Endothelial cell of umbilical vein (primary cell): ENCODE results near the gene KCNE1. TPM values are rescaled to one million over a fixed set of nuclear protein-coding genes. Genes with fewer than 3 reads are reported as not detected.

Experiments used
- BruUV-seq: library from RNA; stranded (reverse); fragments of 400-500 nt; replicated peaks from 2 replicates; lab custom pipeline; 2021; lab: Mats Ljungman, UMichigan
- CTCF ChIA-PET: fragments of 300-600, 350-600 bp; sonication (Branson Sonifier 250); formaldehyde crosslinking; loops from one replicate; lab custom pipeline; 2021; ENCODE audit warnings: antibody characterized with exemption, inconsistent platforms; lab: Charles Lee
- POLR2A ChIA-PET: fragments of 300-600, 350-600 bp; sonication (Branson Sonifier 250); formaldehyde crosslinking; loops from one replicate; lab custom pipeline; 2021; ENCODE audit warnings: antibody characterized with exemption, inconsistent platforms; lab: Charles Lee
- DNase-seq: peaks from one replicate; pipeline ENCODE4 v3.0.0-alpha.2; 2011; ENCODE audit warnings: low read depth, low spot score
- FAIRE-seq: peaks from 2 replicates; lab custom pipeline; 2011; peaks lifted over from hg19 to GRCh38; lab: Jason Lieb, UNC
- H2AFZ ChIP-seq: 2 replicates; pipeline ENCODE4 v1.6.0; 2012; ENCODE audit warnings: low read depth, low read length, control low read depth, inconsistent platforms
- H3K27ac ChIP-seq: 2 replicates; pipeline ENCODE4 v1.5.1; 2011; ENCODE audit warnings: low read depth, mild to moderate bottlenecking, control low read depth, low read length, moderate library complexity; ENCODE audit not compliant: insufficient read depth
- H3K27me3 ChIP-seq, 2 experiments: 2 replicates each; pipeline versions ENCODE4 v1.6.0 to v1.6.1; 2011; ENCODE audit warnings: low read length in 2 of 2, mixed read lengths in 1 of 2; ENCODE audit not compliant: control insufficient read depth in 2 of 2, insufficient read depth in 2 of 2
- H3K36me3 ChIP-seq, 2 experiments: 2 replicates in 1 of 2; 3 replicates in 1 of 2; pipeline ENCODE4 v1.5.1; 2011; ENCODE audit warnings: low read length in 2 of 2, mild to moderate bottlenecking in 1 of 2, moderate library complexity in 1 of 2; ENCODE audit not compliant: control insufficient read depth in 2 of 2, insufficient read depth in 2 of 2; ENCODE audit errors: extremely low read depth in 1 of 2
- H3K4me1 ChIP-seq: 3 replicates; pipeline ENCODE4 v1.5.1; 2011; ENCODE audit warnings: mild to moderate bottlenecking, low read length; ENCODE audit not compliant: control insufficient read depth, insufficient read depth; ENCODE audit errors: extremely low read depth
- H3K4me2 ChIP-seq: 2 replicates; pipeline ENCODE4 v1.6.1; 2011; ENCODE audit warnings: low read length, control low read depth, mixed read lengths; ENCODE audit not compliant: insufficient read depth
- H3K4me3 ChIP-seq, 3 experiments: fragments of 200-600 bp in 1 of 3; sonication (generic), shearing (Covaris generic) in 1 of 3; replicated peaks in 1 of 3; 2 replicates each; pipeline ENCODE4 v1.5.1; 2011 to 2016; ENCODE audit warnings: control low read depth in 3 of 3, low read length in 3 of 3, mild to moderate bottlenecking in 2 of 3, inconsistent platforms in 1 of 3, low read depth in 1 of 3, moderate library complexity in 1 of 3; ENCODE audit not compliant: insufficient read depth in 1 of 3
- H3K79me2 ChIP-seq: 2 replicates; pipeline ENCODE4 v1.6.0; 2012; ENCODE audit warnings: low read length, inconsistent platforms; ENCODE audit not compliant: control insufficient read depth, insufficient read depth
- H3K9ac ChIP-seq: replicated peaks from 2 replicates; pipeline ENCODE3; 2011; ENCODE audit warnings: low read length, control low read depth; ENCODE audit not compliant: insufficient read depth; ENCODE audit errors: extremely low read depth
- H3K9me1 ChIP-seq: replicated peaks from 3 replicates; pipeline ENCODE4 v1.6.0; 2011; ENCODE audit warnings: mild to moderate bottlenecking, low read length; ENCODE audit not compliant: control insufficient read depth, insufficient read depth; ENCODE audit errors: extremely low read depth
- H3K9me3 ChIP-seq: replicated peaks from 2 replicates; pipeline ENCODE4 v1.5.1; 2012; ENCODE audit warnings: low read length, inconsistent platforms; ENCODE audit not compliant: control insufficient read depth, insufficient read depth
- H4K20me1 ChIP-seq: replicated peaks from 2 replicates; pipeline ENCODE3; 2011; ENCODE audit warnings: mild to moderate bottlenecking, low read length; ENCODE audit not compliant: control insufficient read depth, insufficient read depth; ENCODE audit errors: extremely low read depth
- EZH2 ChIP-seq: IDR thresholded peaks from 2 replicates; pipeline ENCODE4 v1.6.1; 2012; ENCODE audit warnings: borderline replicate concordance, low read depth, mild to moderate bottlenecking, moderate library complexity, low read length, inconsistent platforms; ENCODE audit not compliant: severe bottlenecking
- JUN ChIP-seq: IDR thresholded peaks from 2 replicates; pipeline ENCODE4 v1.6.1; 2011; ENCODE audit warnings: borderline replicate concordance, low read depth; ENCODE audit not compliant: insufficient read length, insufficient read depth
- MYC ChIP-seq: IDR thresholded peaks from one replicate; pipeline ENCODE4 v1.6.1; 2011; ENCODE audit warnings: mild to moderate bottlenecking, low read depth, low read length
- POLR2A ChIP-seq: IDR thresholded peaks from 2 replicates; pipeline ENCODE4 v1.6.1; 2012; ENCODE audit warnings: low read depth, mild to moderate bottlenecking, control low read depth, low read length
- POLR2AphosphoS5 ChIP-seq: IDR thresholded peaks from 2 replicates; pipeline ENCODE4 v1.6.1; 2012; ENCODE audit warnings: low read depth, mild to moderate bottlenecking, control low read depth, low read length, moderate library complexity; ENCODE audit not compliant: insufficient read depth
- dilution Hi-C: fragments of 300-500 bp; cut with MboI; formaldehyde crosslinking; loops from one replicate; pipeline ENCODE4 v1.15.0; 2019; ENCODE audit warnings: low sequenced_read_pairs; ENCODE audit not compliant: extremely low pct_ligation_motif_present
- intact Hi-C: fragments of 100-400 bp; cut with micrococcal nuclease; formaldehyde crosslinking; loops from one replicate; pipeline ENCODE4 v1.10.0; 2022
- polyA plus RNA-seq, 4 experiments: library from polyadenylated mRNA; depleted of rRNA in 3 of 4; stranded (reverse) in 3 of 4; unstranded in 1 of 4; fragments of >200 nt; gene quantifications; 2 replicates each; pipeline versions ENCODE4 v1.2.1 to v1.2.3, GENCODE V29; 2011 to 2012; ENCODE audit warnings: missing spikeins in 1 of 4
- total RNA-seq: library from RNA; stranded (reverse); gene quantifications from 2 replicates; pipeline ENCODE4 v1.2.3, GENCODE V29; 2021
- TF ChIP-seq, protein P1 (sequence below), 2 donors: IDR thresholded peaks; 1 replicate in 1 of 2; 2 replicates in 1 of 2; pipeline ENCODE4 v1.5.1; 2011; ENCODE audit warnings: low read length in 2 of 2, mild to moderate bottlenecking in 2 of 2, moderate library complexity in 2 of 2, control low read depth in 1 of 2, inconsistent platforms in 1 of 2, low read depth in 1 of 2; ENCODE audit not compliant: insufficient read depth in 1 of 2; ENCODE audit errors: extremely low read depth in 1 of 2
- TF ChIP-seq, protein P2 (sequence below): IDR thresholded peaks from 2 replicates; pipeline ENCODE4 v1.6.1; 2011; ENCODE audit not compliant: insufficient read depth, insufficient read length

KCNE1 gene
- total and polyA plus RNA-seq, 2 donors (not counting 3 experiments of a cell fraction or from before 2014, with no cell fraction given) = 0.10 to 0.38 TPM

DNA sequence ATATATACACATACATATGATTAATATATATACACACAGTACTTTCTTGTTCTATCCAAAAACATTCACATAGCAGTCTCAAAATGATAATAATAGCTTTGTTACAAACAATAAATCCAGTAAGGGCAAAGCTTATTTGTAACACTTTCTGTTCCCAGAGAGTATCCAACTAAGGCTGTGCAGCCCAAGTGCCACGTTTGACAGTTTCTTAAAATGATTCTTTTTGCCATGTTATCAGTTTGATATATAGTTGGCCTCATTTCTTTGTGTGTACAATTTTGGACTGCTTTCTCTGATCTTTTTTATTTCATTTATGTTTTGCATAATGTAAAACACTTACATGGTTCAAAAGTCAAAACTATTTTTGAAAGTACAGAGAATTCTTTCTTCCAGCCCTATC is 11.8 kb downstream of the KCNE1 start:
- no peak for DNase-seq
- TF ChIP-seq POLR2AphosphoS5 (no peak), MYC (no peak), EZH2 (no peak), POLR2A (no peak), JUN (no peak)
- TF ChIP-seq, protein P1, sequence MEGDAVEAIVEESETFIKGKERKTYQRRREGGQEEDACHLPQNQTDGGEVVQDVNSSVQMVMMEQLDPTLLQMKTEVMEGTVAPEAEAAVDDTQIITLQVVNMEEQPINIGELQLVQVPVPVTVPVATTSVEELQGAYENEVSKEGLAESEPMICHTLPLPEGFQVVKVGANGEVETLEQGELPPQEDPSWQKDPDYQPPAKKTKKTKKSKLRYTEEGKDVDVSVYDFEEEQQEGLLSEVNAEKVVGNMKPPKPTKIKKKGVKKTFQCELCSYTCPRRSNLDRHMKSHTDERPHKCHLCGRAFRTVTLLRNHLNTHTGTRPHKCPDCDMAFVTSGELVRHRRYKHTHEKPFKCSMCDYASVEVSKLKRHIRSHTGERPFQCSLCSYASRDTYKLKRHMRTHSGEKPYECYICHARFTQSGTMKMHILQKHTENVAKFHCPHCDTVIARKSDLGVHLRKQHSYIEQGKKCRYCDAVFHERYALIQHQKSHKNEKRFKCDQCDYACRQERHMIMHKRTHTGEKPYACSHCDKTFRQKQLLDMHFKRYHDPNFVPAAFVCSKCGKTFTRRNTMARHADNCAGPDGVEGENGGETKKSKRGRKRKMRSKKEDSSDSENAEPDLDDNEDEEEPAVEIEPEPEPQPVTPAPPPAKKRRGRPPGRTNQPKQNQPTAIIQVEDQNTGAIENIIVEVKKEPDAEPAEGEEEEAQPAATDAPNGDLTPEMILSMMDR (IDR thresholded peaks at IDR 0.05; ENCODE audit: extremely low read depth in 1 of 2, insufficient read depth in 1 of 2, low read depth in 1 of 2, low read length in 2 of 2) = no peak
- TF ChIP-seq, protein P2, sequence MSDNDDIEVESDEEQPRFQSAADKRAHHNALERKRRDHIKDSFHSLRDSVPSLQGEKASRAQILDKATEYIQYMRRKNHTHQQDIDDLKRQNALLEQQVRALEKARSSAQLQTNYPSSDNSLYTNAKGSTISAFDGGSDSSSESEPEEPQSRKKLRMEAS = no peak
- Histone ChIP-seq H3K27ac (no peak overlapping the region), H4K20me1 (no peaks in the 10 kb centered on the region), H3K9me3 (no peaks in the 10 kb centered on the region), H3K9ac (no peak overlapping the region), H3K36me3 (no peaks in the 10 kb centered on the region), H3K4me1 (no peaks in the 10 kb centered on the region), H3K4me3 (no peak overlapping the region), H3K9me1 (no peaks in the 10 kb centered on the region), H3K4me2 (no peak overlapping the region), H3K79me2 (no peaks in the 10 kb centered on the region), H3K27me3 (peaks cover 19 to 21% of the 10 kb centered on the region in 2 experiments), H2AFZ (no peak overlapping the region)
- POLR2A ChIA-PET = no interaction called here
- FAIRE-seq = no peak
- intact Hi-C loops = no loop called here
- BruUV-seq = no TSS peak
- dilution Hi-C loops = no loop called here
- CTCF ChIA-PET = interaction anchor here (1.4 to 4.0 kb wide), 3 partner anchors 10 to 83 kb away, joined by 4 to 34 read pairs (median 5); partner anchors contain the start of gene KCNE1
